H1 (cell line): Measurements from ENCODE around the gene ADARB2. TPM values are rescaled to one million over a fixed set of nuclear protein-coding genes. Genes with fewer than 3 reads are reported as not detected.

Source experiments
- CHD2 ChIP-seq: IDR thresholded peaks from 2 replicates; pipeline ENCODE4 v1.6.1; 2012; ENCODE audit warnings: low read length, improper control_type of control experiment
- EZH2 ChIP-seq: fragments of 200-600 bp; sonication (generic); IDR thresholded peaks from 2 replicates; pipeline ENCODE4 v1.7.1; 2012; ENCODE audit warnings: low read depth, mild to moderate bottlenecking, moderate library complexity, low read length, inconsistent platforms; ENCODE audit not compliant: severe bottlenecking
- POLR2A ChIP-seq, 2 experiments: IDR thresholded peaks; 1 replicate in 1 of 2; 2 replicates in 1 of 2; pipeline ENCODE4 v1.6.1; 2011; ENCODE audit warnings: low read depth in 2 of 2, low read length in 2 of 2, mild to moderate bottlenecking in 2 of 2; ENCODE audit errors: control extremely low read depth in 1 of 2
- polyA plus RNA-seq, 7 experiments: library from polyadenylated mRNA; depleted of rRNA in 3 of 7; stranded (reverse) in 5 of 7; unstranded in 2 of 7; fragments of >200 nt in 5 of 7; fragments of 200-250 nt in 2 of 7; gene quantifications; 1 replicate in 5 of 7; 2 replicates in 1 of 7; 4 replicates in 1 of 7; pipeline versions ENCODE4 v1.2.1 to v1.2.3, GENCODE V29; 2011 to 2013; ENCODE audit warnings: missing spikeins in 2 of 7, mixed read lengths in 2 of 7
- total RNA-seq: library from RNA; stranded (reverse); fragmentation: NEBNext Ultra II Directional; extraction: Animal tissue kit (Norgen Biotek cat#: 25700); gene quantifications from 2 replicates; pipeline ENCODE4 v1.2.1, GENCODE V29; 2021

Gene ADARB2
- total and polyA plus RNA-seq, 2 of the 8 experiments (the other 6 are each of a cell fraction or from before 2014, with no cell fraction given) = 2.2 to 2.8 TPM

GRCh38 chr10:1579671-1580070, 157.7 kb downstream of the ADARB2 start (continued):
- no peak for TF ChIP-seq CHD2
- TF ChIP-seq POLR2A (IDR thresholded peaks at IDR 0.05; ENCODE audit: control extremely low read depth in 1 of 2, low read depth in 2 of 2, low read length in 2 of 2) = no peak
- no peak for TF ChIP-seq EZH2
